GM12878 (cell line): Measurements from ENCODE around the gene ZNF302. TPM values are rescaled to one million over a fixed set of nuclear protein-coding genes. Genes with fewer than 3 reads are reported as not detected.

Experiments used
- CBFB ChIP-seq: IDR thresholded peaks from 2 replicates; pipeline ENCODE4 v1.6.1; 2016; ENCODE audit warnings: antibody characterized with exemption, low read depth
- ETV6 ChIP-seq, 2 experiments: fragments of 450-650 bp in 1 of 2; IDR thresholded peaks in 1 of 2; conservative IDR thresholded peaks in 1 of 2; 2 replicates each; pipeline ENCODE4 v1.6.1; 2014; ENCODE audit warnings: antibody characterized with exemption in 1 of 2, borderline replicate concordance in 1 of 2, low read depth in 1 of 2, mild to moderate bottlenecking in 1 of 2, moderate library complexity in 1 of 2
- MEF2B ChIP-seq: fragments of 450-650 bp; IDR thresholded peaks from 2 replicates; pipeline ENCODE4 v1.6.1; 2018; ENCODE audit warnings: mild to moderate bottlenecking, moderate library complexity; ENCODE audit not compliant: partially characterized antibody, poor library complexity, severe bottlenecking
- NFIC ChIP-seq: IDR thresholded peaks from 2 replicates; pipeline ENCODE4 v1.6.1; 2012; ENCODE audit warnings: low read depth, mild to moderate bottlenecking, inconsistent platforms, low read length, moderate library complexity
- NR2C1 ChIP-seq: fragments of 450-650 bp; IDR thresholded peaks from 2 replicates; pipeline ENCODE4 v1.6.1; 2017; ENCODE audit warnings: antibody characterized with exemption, mild to moderate bottlenecking, moderate library complexity
- NR2C2 ChIP-seq: IDR thresholded peaks from 2 replicates; pipeline ENCODE4 v1.6.1; 2011; ENCODE audit warnings: borderline replicate concordance, low read depth; ENCODE audit not compliant: control insufficient read depth, insufficient read length
- SMAD5 ChIP-seq: IDR thresholded peaks from 2 replicates; pipeline ENCODE4 v1.6.1; 2016; ENCODE audit warnings: antibody characterized with exemption, low read depth
- SREBF1 ChIP-seq: IDR thresholded peaks from 2 replicates; pipeline ENCODE4 v1.6.1; 2012; ENCODE audit warnings: mild to moderate bottlenecking, low read length
- ZZZ3 ChIP-seq: IDR thresholded peaks from 2 replicates; pipeline ENCODE4 v1.6.1; 2011; ENCODE audit warnings: low read depth; ENCODE audit not compliant: control insufficient read depth, insufficient read length
- polyA plus RNA-seq, 11 experiments: library from polyadenylated mRNA; depleted of rRNA in 4 of 11; unstranded in 6 of 11; stranded (reverse) in 5 of 11; fragments of >200 nt; fragmentation: Nextera tagmentation in 4 of 11; fragmentation: Illumina TruSeq in 1 of 11; extraction: Ambion mirVana in 4 of 11; extraction: Trizol in 1 of 11; gene quantifications; 1 replicate in 1 of 11; 2 replicates in 10 of 11; pipeline versions ENCODE4 v1.2.1 to v1.2.3, GENCODE V29; 2011 to 2016; ENCODE audit warnings: inconsistent platforms in 2 of 11, missing spikeins in 2 of 11, low read depth in 1 of 11
- total RNA-seq, 4 experiments: library from RNA; depleted of rRNA in 3 of 4; stranded (reverse); fragments of >200 nt in 3 of 4; fragmentation: Illumina TruSeq in 1 of 4; extraction: Trizol in 1 of 4; gene quantifications; 2 replicates each; pipeline versions ENCODE4 v1.2.1 to v1.2.3, GENCODE V29; 2013 to 2021
- TF ChIP-seq, protein P1 (sequence below): fragments of 450-650 bp; formaldehyde crosslinking; IDR thresholded peaks from 2 replicates; pipeline ENCODE4 v1.4.0; 2022; ENCODE audit warnings: mild to moderate bottlenecking, moderate library complexity
- TF ChIP-seq, protein P2 (sequence below): fragments of 450-650 bp; IDR thresholded peaks from 2 replicates; pipeline ENCODE4 v1.6.1; 2016; ENCODE audit warnings: mild to moderate bottlenecking, moderate library complexity, borderline replicate concordance

The ZNF302 gene
- total and polyA plus RNA-seq, 10 of the 15 experiments (the other 5 are each of a cell fraction or from before 2014, with no cell fraction given) = 8.4 to 35.4 (median 19.7) TPM

DNA sequence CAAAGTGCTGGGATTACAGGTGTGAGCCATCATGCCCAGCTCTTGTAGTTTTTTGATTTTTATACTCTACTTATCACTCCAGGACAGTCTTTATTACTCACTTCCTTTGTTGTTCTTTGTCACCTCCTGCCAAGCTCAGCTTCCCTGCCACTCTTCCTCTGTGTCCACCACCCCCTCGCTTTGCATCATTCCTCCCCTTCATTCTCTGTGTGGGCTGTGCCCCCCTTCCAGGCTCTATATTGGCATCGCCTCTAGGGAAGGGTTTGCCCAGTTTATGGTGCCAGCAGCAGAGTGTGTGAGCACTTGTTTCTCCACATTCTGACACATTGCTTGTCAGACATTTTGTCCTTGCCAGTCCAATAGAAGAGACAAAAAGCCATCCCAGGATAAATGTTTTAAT is 15.1 kb downstream of the ZNF302 start (continued):
- TF ChIP-seq, protein P1, sequence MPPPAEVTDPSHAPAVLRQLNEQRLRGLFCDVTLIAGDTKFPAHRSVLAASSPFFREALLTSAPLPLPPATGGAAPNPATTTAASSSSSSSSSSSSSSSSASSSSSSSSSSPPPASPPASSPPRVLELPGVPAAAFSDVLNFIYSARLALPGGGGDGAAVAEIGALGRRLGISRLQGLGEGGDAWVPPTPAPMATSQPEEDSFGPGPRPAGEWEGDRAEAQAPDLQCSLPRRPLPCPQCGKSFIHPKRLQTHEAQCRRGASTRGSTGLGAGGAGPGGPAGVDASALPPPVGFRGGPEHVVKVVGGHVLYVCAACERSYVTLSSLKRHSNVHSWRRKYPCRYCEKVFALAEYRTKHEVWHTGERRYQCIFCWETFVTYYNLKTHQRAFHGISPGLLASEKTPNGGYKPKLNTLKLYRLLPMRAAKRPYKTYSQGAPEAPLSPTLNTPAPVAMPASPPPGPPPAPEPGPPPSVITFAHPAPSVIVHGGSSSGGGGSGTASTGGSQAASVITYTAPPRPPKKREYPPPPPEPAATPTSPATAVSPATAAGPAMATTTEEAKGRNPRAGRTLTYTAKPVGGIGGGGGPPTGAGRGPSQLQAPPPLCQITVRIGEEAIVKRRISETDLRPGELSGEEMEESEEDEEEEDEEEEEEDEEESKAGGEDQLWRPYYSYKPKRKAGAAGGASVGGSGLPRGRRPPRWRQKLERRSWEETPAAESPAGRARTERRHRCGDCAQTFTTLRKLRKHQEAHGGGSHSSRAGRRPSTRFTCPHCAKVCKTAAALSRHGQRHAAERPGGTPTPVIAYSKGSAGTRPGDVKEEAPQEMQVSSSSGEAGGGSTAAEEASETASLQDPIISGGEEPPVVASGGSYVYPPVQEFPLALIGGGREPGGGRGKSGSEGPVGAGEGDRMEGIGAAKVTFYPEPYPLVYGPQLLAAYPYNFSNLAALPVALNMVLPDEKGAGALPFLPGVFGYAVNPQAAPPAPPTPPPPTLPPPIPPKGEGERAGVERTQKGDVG (CRISPR knock-in tag) = no peak
- no peak for TF ChIP-seq SMAD5
- TF ChIP-seq MEF2B = no peak
- no peak for TF ChIP-seq NFIC
- no peak for TF ChIP-seq CBFB
- TF ChIP-seq, protein P2, sequence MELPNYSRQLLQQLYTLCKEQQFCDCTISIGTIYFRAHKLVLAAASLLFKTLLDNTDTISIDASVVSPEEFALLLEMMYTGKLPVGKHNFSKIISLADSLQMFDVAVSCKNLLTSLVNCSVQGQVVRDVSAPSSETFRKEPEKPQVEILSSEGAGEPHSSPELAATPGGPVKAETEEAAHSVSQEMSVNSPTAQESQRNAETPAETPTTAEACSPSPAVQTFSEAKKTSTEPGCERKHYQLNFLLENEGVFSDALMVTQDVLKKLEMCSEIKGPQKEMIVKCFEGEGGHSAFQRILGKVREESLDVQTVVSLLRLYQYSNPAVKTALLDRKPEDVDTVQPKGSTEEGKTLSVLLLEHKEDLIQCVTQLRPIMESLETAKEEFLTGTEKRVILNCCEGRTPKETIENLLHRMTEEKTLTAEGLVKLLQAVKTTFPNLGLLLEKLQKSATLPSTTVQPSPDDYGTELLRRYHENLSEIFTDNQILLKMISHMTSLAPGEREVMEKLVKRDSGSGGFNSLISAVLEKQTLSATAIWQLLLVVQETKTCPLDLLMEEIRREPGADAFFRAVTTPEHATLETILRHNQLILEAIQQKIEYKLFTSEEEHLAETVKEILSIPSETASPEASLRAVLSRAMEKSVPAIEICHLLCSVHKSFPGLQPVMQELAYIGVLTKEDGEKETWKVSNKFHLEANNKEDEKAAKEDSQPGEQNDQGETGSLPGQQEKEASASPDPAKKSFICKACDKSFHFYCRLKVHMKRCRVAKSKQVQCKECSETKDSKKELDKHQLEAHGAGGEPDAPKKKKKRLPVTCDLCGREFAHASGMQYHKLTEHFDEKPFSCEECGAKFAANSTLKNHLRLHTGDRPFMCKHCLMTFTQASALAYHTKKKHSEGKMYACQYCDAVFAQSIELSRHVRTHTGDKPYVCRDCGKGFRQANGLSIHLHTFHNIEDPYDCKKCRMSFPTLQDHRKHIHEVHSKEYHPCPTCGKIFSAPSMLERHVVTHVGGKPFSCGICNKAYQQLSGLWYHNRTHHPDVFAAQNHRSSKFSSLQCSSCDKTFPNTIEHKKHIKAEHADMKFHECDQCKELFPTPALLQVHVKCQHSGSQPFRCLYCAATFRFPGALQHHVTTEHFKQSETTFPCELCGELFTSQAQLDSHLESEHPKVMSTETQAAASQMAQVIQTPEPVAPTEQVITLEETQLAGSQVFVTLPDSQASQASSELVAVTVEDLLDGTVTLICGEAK = no peak
- no peak for TF ChIP-seq NR2C1
- TF ChIP-seq ETV6 (conservative IDR thresholded peaks at IDR 0.05 in 1 of 2, IDR thresholded peaks at IDR 0.05 in 1 of 2; ENCODE audit: borderline replicate concordance in 1 of 2, low read depth in 1 of 2) = no peak
- no peak for TF ChIP-seq SREBF1
- TF ChIP-seq NR2C2 = no peak
- no peak for TF ChIP-seq ZZZ3
- TF ChIP-seq, all 136 proteins: peak for 0
